DND-41 (cell line): ENCODE data around the gene CENPA.

Experiments used
- ATAC-seq: fragments of 200-7000 bp; cut with Tn5 transposase; 3 replicates; pipeline ENCODE4 v1.9.1; 2021; ENCODE audit warnings: low read depth; ENCODE audit not compliant: insufficient read depth
- DNase-seq: peaks from one replicate; pipeline ENCODE4 v3.0.0-alpha.2; 2020
- H2AFZ ChIP-seq: 2 replicates; pipeline ENCODE4 v1.6.0; 2012; ENCODE audit warnings: low read depth, low read length
- H3K27ac ChIP-seq: 2 replicates; pipeline ENCODE4 v1.5.1; 2012; ENCODE audit warnings: low read length, inconsistent platforms
- H3K27me3 ChIP-seq: fragments of 200-600 bp; sonication (generic); 2 replicates; pipeline ENCODE4 v1.6.0; 2012; ENCODE audit warnings: low read length, mild to moderate bottlenecking, inconsistent platforms; ENCODE audit not compliant: insufficient read depth, poor library complexity
- H3K36me3 ChIP-seq: 2 replicates; pipeline ENCODE4 v1.5.1; 2012; ENCODE audit warnings: low read length, inconsistent platforms; ENCODE audit not compliant: insufficient read depth
- H3K4me1 ChIP-seq: 2 replicates; pipeline ENCODE4 v1.5.1; 2012; ENCODE audit warnings: mild to moderate bottlenecking, low read length; ENCODE audit not compliant: insufficient read depth
- H3K4me2 ChIP-seq: 2 replicates; pipeline ENCODE4 v1.6.0; 2012; ENCODE audit warnings: mild to moderate bottlenecking, moderate library complexity, low read length, inconsistent platforms; ENCODE audit not compliant: insufficient read depth
- H3K4me3 ChIP-seq, 2 experiments: fragments of 200-600 bp in 1 of 2; shearing (Covaris generic) in 1 of 2; 2 replicates each; pipeline ENCODE4 v1.5.1; 2012 to 2016; ENCODE audit warnings: inconsistent platforms in 2 of 2, low read length in 2 of 2, mild to moderate bottlenecking in 2 of 2, low read depth in 1 of 2, moderate library complexity in 1 of 2
- H3K79me2 ChIP-seq: 2 replicates; pipeline ENCODE4 v1.6.0; 2012; ENCODE audit warnings: low read length, inconsistent platforms; ENCODE audit not compliant: insufficient read depth
- H3K9ac ChIP-seq: 2 replicates; pipeline ENCODE4 v1.6.0; 2012; ENCODE audit warnings: low read depth, mild to moderate bottlenecking, inconsistent platforms, low read length, moderate library complexity
- H3K9me3 ChIP-seq: 2 replicates; pipeline ENCODE4 v1.5.1; 2012; ENCODE audit warnings: low read length, moderate library complexity, mild to moderate bottlenecking, inconsistent platforms; ENCODE audit not compliant: insufficient read depth, severe bottlenecking
- H4K20me1 ChIP-seq: 2 replicates; pipeline ENCODE4 v1.6.0; 2012; ENCODE audit warnings: low read length; ENCODE audit not compliant: insufficient read depth
- CTCF ChIP-seq: IDR thresholded peaks from 2 replicates; pipeline ENCODE4 v1.5.1; 2012; ENCODE audit warnings: borderline replicate concordance, low read length, moderate library complexity, mild to moderate bottlenecking; ENCODE audit not compliant: poor library complexity, severe bottlenecking; ENCODE audit errors: extremely low read depth
- EZH2 ChIP-seq: IDR thresholded peaks from 3 replicates; pipeline ENCODE4 v1.6.1; 2012; ENCODE audit warnings: borderline replicate concordance, low read depth, mild to moderate bottlenecking, moderate library complexity, low read length, inconsistent platforms; ENCODE audit not compliant: severe bottlenecking

The CENPA gene

GRCh38 chr2:26807788-26808460, 22.1 kb downstream of the CENPA start:
- DNase-seq (no peak), ATAC-seq (no peak)
- H3K9ac ChIP-seq: no peak overlapping the region
- no peaks in the 10 kb centered on the region for H3K36me3 ChIP-seq
- no peak overlapping the region for H3K4me2 ChIP-seq
- no peaks in the 10 kb centered on the region for H3K9me3 ChIP-seq
- H3K27ac ChIP-seq: no peak overlapping the region
- H3K27me3 ChIP-seq: no peaks in the 10 kb centered on the region
- H4K20me1 ChIP-seq: no peaks in the 10 kb centered on the region
- no peaks in the 10 kb centered on the region for H3K4me1 ChIP-seq
- H3K79me2 ChIP-seq: no peaks in the 10 kb centered on the region
- H2AFZ ChIP-seq: no peak overlapping the region
- no peak overlapping the region for H3K4me3 ChIP-seq
- no peak for TF ChIP-seq EZH2
- TF ChIP-seq CTCF: no peak

DNA sequence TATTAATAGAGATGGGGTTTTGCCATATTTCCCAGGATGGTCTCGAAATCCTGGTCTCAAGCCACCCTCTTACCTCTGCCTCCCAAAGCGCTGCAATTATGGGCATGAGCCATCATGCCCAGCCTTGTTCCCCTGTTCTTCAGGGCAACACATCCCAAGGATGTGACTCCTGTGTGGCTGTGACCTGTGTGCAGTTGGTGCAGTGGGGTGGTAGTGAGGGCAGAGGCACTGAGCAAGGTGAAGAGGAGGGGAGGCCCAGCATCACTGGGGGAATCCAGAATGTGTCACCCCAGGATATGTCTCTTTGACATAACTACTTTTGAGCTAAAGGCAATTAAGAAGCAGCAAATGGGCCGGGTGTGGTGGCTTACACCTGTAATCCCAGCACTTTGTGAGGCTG, 23.4 kb downstream of the CENPA start:
- no peak for DNase-seq
- no peaks in the 10 kb centered on the region for H3K9me3 ChIP-seq
- H3K79me2 ChIP-seq: no peaks in the 10 kb centered on the region
- TF ChIP-seq CTCF: no peak
- no peak for TF ChIP-seq EZH2
- no peaks in the 10 kb centered on the region for H3K4me1 ChIP-seq
- no peaks in the 10 kb centered on the region for H3K36me3 ChIP-seq
- no peak overlapping the region for H3K4me2 ChIP-seq
- no peak overlapping the region for H3K27ac ChIP-seq
- no peaks in the 10 kb centered on the region for H4K20me1 ChIP-seq
- no peaks in the 10 kb centered on the region for H3K27me3 ChIP-seq
- H3K9ac ChIP-seq: no peak overlapping the region
- no peak overlapping the region for H2AFZ ChIP-seq
- H3K4me3 ChIP-seq: no peak overlapping the region
- ATAC-seq: no peak

GRCh38 chr2:26809876-26810577, 24.2 kb downstream of the CENPA start:
- no peak for TF ChIP-seq CTCF
- TF ChIP-seq EZH2: no peak
- no peak overlapping the region for H3K4me3 ChIP-seq
- H3K4me2 ChIP-seq: no peak overlapping the region
- no peak for DNase-seq
- no peak overlapping the region for H2AFZ ChIP-seq
- H3K27ac ChIP-seq: no peak overlapping the region
- no peaks in the 10 kb centered on the region for H3K79me2 ChIP-seq
- no peaks in the 10 kb centered on the region for H3K27me3 ChIP-seq
- H3K9me3 ChIP-seq: no peaks in the 10 kb centered on the region
- H3K4me1 ChIP-seq: no peaks in the 10 kb centered on the region
- H3K9ac ChIP-seq: no peak overlapping the region
- peak; percentile 72 for ATAC-seq
- H4K20me1 ChIP-seq: no peaks in the 10 kb centered on the region
- no peaks in the 10 kb centered on the region for H3K36me3 ChIP-seq
